Measurements from ENCODE around the gene ERCC3. TPM values are rescaled to one million over a fixed set of nuclear protein-coding genes. Genes with fewer than 3 reads are reported as not detected.
"Not testable (repeated sequence)": the region's sequence is repeated elsewhere in the genome, so short reads cannot be mapped to it uniquely, and the experiment has no call there.

ERCC3 gene
- total RNA-seq, 1 donor from 2014 or later, result 37.5 TPM

- no peak for DNase-seq (ENCODE audit: low spot score)
- Mint-ChIP-seq H3K4me3 (ENCODE audit: unreplicated experiment) (peak overlapping the region; percentile 58), H3K9me3 (ENCODE audit: low read depth) (no peaks in the 10 kb centered on the region), H3K4me1 (ENCODE audit: low read depth) (peaks cover 37% of the 10 kb centered on the region), H3K27me3 (ENCODE audit: low read depth) (no peaks in the 10 kb centered on the region), H3K27ac (ENCODE audit: unreplicated experiment) (peak overlapping the region; percentile 88), H3K36me3 (ENCODE audit: low read depth) (no peaks in the 10 kb centered on the region)
- no peak for TF ChIP-seq CTCF (IDR thresholded peaks at IDR 0.05)
Observed at GRCh38 chr2:127226520-127227263, 67.3 kb downstream of the ERCC3 start.

GRCh38 chr2:127226132-127226519 lies 67.8 kb downstream of the ERCC3 start:
- no peaks in the 10 kb centered on the region for H3K27me3 Mint-ChIP-seq (ENCODE audit: low read depth)
- no peaks in the 10 kb centered on the region for H3K36me3 Mint-ChIP-seq (ENCODE audit: low read depth)
- no peaks in the 10 kb centered on the region for H3K9me3 Mint-ChIP-seq (ENCODE audit: low read depth)
- TF ChIP-seq CTCF (IDR thresholded peaks at IDR 0.05), result no peak
- peaks cover 35% of the 10 kb centered on the region for H3K4me1 Mint-ChIP-seq (ENCODE audit: low read depth)
- peak overlapping the region; percentile 88 for H3K27ac Mint-ChIP-seq (ENCODE audit: unreplicated experiment)
- H3K4me3 Mint-ChIP-seq (ENCODE audit: unreplicated experiment), result peak overlapping the region; percentile 58
- DNase-seq (ENCODE audit: low spot score), result no peak

- no peak for DNase-seq (ENCODE audit: low spot score)
- Mint-ChIP-seq H3K4me1 (ENCODE audit: low read depth) (peaks cover 42% of the 10 kb centered on the region), H3K4me3 (ENCODE audit: unreplicated experiment) (peak overlapping the region; percentile 27), H3K27me3 (ENCODE audit: low read depth) (no peaks in the 10 kb centered on the region), H3K36me3 (ENCODE audit: low read depth) (no peaks in the 10 kb centered on the region), H3K9me3 (ENCODE audit: low read depth) (no peaks in the 10 kb centered on the region), H3K27ac (ENCODE audit: unreplicated experiment) (peak overlapping the region; percentile 88)
- peak; percentile 2 for TF ChIP-seq CTCF (IDR thresholded peaks at IDR 0.05)
Observed at GRCh38 chr2:127225186-127225960, 68.6 kb downstream of the ERCC3 start.

GRCh38 chr2:127224135-127224534 lies 69.8 kb downstream of the ERCC3 start:
- peak overlapping the region; percentile 79 for H3K27ac Mint-ChIP-seq (ENCODE audit: unreplicated experiment)
- not testable (repeated sequence) for H3K27me3 Mint-ChIP-seq (ENCODE audit: low read depth); H3K4me3 Mint-ChIP-seq (ENCODE audit: unreplicated experiment)

GRCh38 chr2:127220768-127221527 lies 73.0 kb downstream of the ERCC3 start:
- Mint-ChIP-seq H3K27me3 (ENCODE audit: low read depth) (no peaks in the 10 kb centered on the region), H3K9me3 (ENCODE audit: low read depth) (peaks cover 2% of the 10 kb centered on the region), H3K36me3 (ENCODE audit: low read depth) (no peaks in the 10 kb centered on the region), H3K4me1 (ENCODE audit: low read depth) (peaks cover 54% of the 10 kb centered on the region), H3K4me3 (ENCODE audit: unreplicated experiment) (peak overlapping the region; percentile 93), H3K27ac (ENCODE audit: unreplicated experiment) (peak overlapping the region; percentile 97)
- no peak for TF ChIP-seq CTCF (IDR thresholded peaks at IDR 0.05)
- DNase-seq (ENCODE audit: low spot score), result no peak

More at GRCh38 chr2:127224135-127224534, 69.8 kb downstream of the ERCC3 start:
- not testable (repeated sequence) for DNase-seq (ENCODE audit: low spot score); H3K9me3 Mint-ChIP-seq (ENCODE audit: low read depth); H3K36me3 Mint-ChIP-seq (ENCODE audit: low read depth)
- peaks cover 44% of the 10 kb centered on the region for H3K4me1 Mint-ChIP-seq (ENCODE audit: low read depth)

Data from chondrocyte (in vitro differentiated cells).